Loucy (cell line): ENCODE measurements around the gene JAK3.
"Not testable (repeated sequence)": the region's sequence is repeated elsewhere in the genome, so short reads cannot be mapped to it uniquely, and the experiment has no call there.

Source experiments
- H2AFZ ChIP-seq: fragments of 200-600 bp; sonication (generic); 2 replicates; pipeline ENCODE4 v1.6.0; 2016; ENCODE audit warnings: antibody characterized with exemption, mild to moderate bottlenecking, low read length, moderate library complexity
- H3F3A ChIP-seq: fragments of 200-600 bp; 2 replicates; pipeline ENCODE4 v1.6.0; 2016; ENCODE audit warnings: antibody characterized with exemption, low read depth, mild to moderate bottlenecking
- H3K27me3 ChIP-seq: fragments of 200-600 bp; sonication (generic); 2 replicates; pipeline ENCODE4 v1.6.1; 2014; ENCODE audit warnings: low read length, mild to moderate bottlenecking; ENCODE audit not compliant: insufficient read depth, poor library complexity, severe bottlenecking
- H3K36me3 ChIP-seq: fragments of 200-600 bp; sonication (generic); 2 replicates; pipeline ENCODE4 v1.6.1; 2016; ENCODE audit warnings: low read length; ENCODE audit not compliant: insufficient read depth
- H3K4me1 ChIP-seq: fragments of 200-600 bp; sonication (generic); 2 replicates; pipeline ENCODE4 v1.5.1; 2014; ENCODE audit warnings: low read length, mild to moderate bottlenecking; ENCODE audit not compliant: insufficient read depth, poor library complexity, severe bottlenecking
- H3K4me2 ChIP-seq: fragments of 200-600 bp; sonication (generic); 2 replicates; pipeline ENCODE4 v1.6.0; 2014; ENCODE audit warnings: antibody characterized with exemption, low read length, low read depth, mild to moderate bottlenecking; ENCODE audit not compliant: poor library complexity, severe bottlenecking
- H3K4me3 ChIP-seq: fragments of 200-600 bp; sonication (generic); 2 replicates; pipeline ENCODE4 v1.5.1; 2014; ENCODE audit warnings: low read length, mild to moderate bottlenecking, mixed read lengths; ENCODE audit not compliant: poor library complexity, severe bottlenecking
- H3K79me2 ChIP-seq: fragments of 200-600 bp; sonication (generic); 2 replicates; pipeline ENCODE4 v1.6.1; 2014; ENCODE audit warnings: low read length; ENCODE audit not compliant: insufficient read depth
- H3K9ac ChIP-seq: fragments of 200-600 bp; sonication (generic); 2 replicates; pipeline ENCODE4 v1.6.0; 2014; ENCODE audit warnings: mild to moderate bottlenecking, low read depth, low read length, moderate library complexity; ENCODE audit not compliant: poor library complexity, severe bottlenecking
- H3K9me2 ChIP-seq: fragments of 200-600 bp; sonication (generic); replicated peaks from 2 replicates; pipeline ENCODE4 v1.6.1; 2016; ENCODE audit warnings: low read depth, low read length, mixed read lengths
- H3K9me3 ChIP-seq: fragments of 200-600 bp; sonication (generic); 2 replicates; pipeline ENCODE4 v1.6.1; 2014; ENCODE audit warnings: mild to moderate bottlenecking, antibody characterized with exemption, low read length, low read depth; ENCODE audit not compliant: insufficient read depth
- H4K20me1 ChIP-seq: fragments of 200-600 bp; sonication (generic); 2 replicates; pipeline ENCODE4 v1.6.0; 2014; ENCODE audit warnings: antibody characterized with exemption, low read length, mild to moderate bottlenecking; ENCODE audit not compliant: insufficient read depth, poor library complexity, severe bottlenecking
- EZH2phosphoT487 ChIP-seq: fragments of 200-600 bp; IDR thresholded peaks from 2 replicates; pipeline ENCODE4 v1.6.1; 2018; ENCODE audit warnings: antibody characterized with exemption, mild to moderate bottlenecking, moderate library complexity, borderline replicate concordance
- TF ChIP-seq, protein P1 (sequence below): fragments of 200-600 bp; sonication (generic); conservative IDR thresholded peaks from 2 replicates; pipeline ENCODE4 v1.5.1; 2014; ENCODE audit warnings: mild to moderate bottlenecking, antibody characterized with exemption, low read length

JAK3 gene

DNA sequence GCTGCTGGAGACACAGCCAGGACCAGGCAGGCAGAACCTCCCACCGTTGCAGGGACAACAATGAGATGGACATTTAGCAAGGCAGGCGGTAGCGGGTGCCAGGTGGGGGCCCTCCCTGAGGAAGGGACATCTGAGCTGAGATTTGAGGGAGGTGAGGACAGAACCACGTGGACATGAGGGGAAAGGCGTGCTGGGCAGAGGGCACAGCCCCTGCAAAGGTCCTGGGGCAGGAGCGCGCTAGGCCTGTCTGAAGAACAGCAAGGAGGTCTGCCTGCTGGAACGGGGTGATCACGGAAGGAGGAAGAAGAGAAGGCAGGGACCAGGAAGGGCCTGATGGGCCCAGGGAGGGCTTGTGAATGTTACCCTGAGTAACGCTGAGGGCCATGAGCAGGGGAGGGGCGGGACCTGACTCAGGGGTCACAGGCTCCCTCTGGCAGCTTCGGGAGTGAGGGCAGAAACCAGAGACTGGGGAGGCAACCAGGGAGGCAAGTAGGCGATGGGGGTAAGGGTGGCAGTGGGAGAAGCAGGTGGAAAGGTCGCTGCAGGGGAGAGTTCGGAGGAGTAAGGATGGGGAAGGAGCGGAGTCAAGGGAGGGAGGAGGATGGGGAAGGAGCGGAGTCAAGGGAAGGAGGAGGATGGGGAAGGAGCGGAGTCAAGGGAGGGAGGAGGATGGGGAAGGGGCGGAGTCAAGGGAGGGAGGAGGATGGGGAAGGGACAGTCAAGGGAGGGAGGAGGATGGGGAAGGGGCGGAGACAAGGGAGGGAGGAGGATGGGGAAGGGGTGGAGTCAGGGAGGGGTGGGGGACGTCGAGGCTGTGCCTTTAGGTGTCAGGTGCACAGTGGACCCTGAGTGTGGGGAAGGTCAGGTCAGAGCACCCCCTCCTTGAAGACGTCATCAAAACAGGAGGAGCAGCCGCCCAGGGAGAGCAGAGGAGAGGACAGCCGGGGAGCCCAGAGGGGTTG lies 68.5 kb downstream of the JAK3 start:
- Histone ChIP-seq H3K4me1 (no peaks in the 10 kb centered on the region), H3F3A (no peaks in the 10 kb centered on the region), H3K27me3 (no peaks in the 10 kb centered on the region), H2AFZ (no peak overlapping the region), H3K79me2 (no peaks in the 10 kb centered on the region), H3K4me2 (no peak overlapping the region), H4K20me1 (no peaks in the 10 kb centered on the region), H3K9ac (no peak overlapping the region), H3K9me2 (no peaks in the 10 kb centered on the region), H3K4me3 (no peak overlapping the region), H3K9me3 (no peaks in the 10 kb centered on the region), H3K36me3 (peaks cover 26% of the 10 kb centered on the region; the same call in 1 of the 2 replicates)
- no peak for TF ChIP-seq EZH2phosphoT487
- TF ChIP-seq, protein P1, sequence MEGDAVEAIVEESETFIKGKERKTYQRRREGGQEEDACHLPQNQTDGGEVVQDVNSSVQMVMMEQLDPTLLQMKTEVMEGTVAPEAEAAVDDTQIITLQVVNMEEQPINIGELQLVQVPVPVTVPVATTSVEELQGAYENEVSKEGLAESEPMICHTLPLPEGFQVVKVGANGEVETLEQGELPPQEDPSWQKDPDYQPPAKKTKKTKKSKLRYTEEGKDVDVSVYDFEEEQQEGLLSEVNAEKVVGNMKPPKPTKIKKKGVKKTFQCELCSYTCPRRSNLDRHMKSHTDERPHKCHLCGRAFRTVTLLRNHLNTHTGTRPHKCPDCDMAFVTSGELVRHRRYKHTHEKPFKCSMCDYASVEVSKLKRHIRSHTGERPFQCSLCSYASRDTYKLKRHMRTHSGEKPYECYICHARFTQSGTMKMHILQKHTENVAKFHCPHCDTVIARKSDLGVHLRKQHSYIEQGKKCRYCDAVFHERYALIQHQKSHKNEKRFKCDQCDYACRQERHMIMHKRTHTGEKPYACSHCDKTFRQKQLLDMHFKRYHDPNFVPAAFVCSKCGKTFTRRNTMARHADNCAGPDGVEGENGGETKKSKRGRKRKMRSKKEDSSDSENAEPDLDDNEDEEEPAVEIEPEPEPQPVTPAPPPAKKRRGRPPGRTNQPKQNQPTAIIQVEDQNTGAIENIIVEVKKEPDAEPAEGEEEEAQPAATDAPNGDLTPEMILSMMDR: no peak

DNA sequence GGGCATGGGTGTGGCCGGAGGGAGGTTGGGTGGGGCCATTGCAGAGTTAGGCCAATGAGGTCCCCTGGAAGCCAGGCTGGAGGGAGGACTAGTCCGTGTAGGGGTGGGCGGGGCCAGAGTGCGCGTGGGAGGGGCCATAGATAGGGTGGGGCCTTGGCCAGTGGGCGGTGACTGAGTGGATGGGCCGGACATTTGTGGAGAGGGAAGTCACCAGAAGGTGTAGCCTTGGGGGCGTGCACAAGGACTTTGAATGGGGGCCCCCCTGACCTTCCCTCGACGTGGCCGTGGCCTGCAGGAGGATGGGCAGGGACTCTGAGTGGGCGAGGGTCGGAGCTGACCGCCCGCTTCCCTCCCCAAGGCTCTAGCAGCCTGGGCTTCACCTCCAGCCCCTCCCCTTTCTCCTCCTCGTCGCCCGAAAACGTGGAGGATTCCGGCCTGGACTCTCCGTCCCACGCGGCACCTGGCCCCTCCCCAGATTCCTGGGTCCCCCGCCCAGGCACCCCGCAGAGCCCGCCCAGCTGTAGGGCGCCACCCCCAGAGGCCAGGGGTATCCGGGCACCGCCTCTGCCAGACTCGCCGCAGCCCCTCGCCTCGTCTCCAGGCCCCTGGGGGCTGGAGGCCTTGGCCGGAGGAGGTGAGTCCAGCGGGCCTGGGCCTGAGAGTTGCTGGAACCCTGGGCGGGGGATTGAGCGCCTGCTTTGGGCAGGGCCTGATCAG lies 69.4 kb downstream of the JAK3 start:
- no peaks in the 10 kb centered on the region for H4K20me1 ChIP-seq
- TF ChIP-seq, protein P1: no peak
- TF ChIP-seq EZH2phosphoT487: no peak
- H3K4me3 ChIP-seq: no peak overlapping the region
- no peaks in the 10 kb centered on the region for H3K9me3 ChIP-seq
- H3K27me3 ChIP-seq: no peaks in the 10 kb centered on the region
- H3K36me3 ChIP-seq: peaks cover 28% of the 10 kb centered on the region; the same call in 1 of the 2 replicates
- no peak overlapping the region for H3K9ac ChIP-seq
- H2AFZ ChIP-seq: no peak overlapping the region
- H3K79me2 ChIP-seq: no peaks in the 10 kb centered on the region
- no peak overlapping the region for H3K4me2 ChIP-seq
- H3F3A ChIP-seq: no peaks in the 10 kb centered on the region
- no peaks in the 10 kb centered on the region for H3K4me1 ChIP-seq
- H3K9me2 ChIP-seq: no peaks in the 10 kb centered on the region

DNA sequence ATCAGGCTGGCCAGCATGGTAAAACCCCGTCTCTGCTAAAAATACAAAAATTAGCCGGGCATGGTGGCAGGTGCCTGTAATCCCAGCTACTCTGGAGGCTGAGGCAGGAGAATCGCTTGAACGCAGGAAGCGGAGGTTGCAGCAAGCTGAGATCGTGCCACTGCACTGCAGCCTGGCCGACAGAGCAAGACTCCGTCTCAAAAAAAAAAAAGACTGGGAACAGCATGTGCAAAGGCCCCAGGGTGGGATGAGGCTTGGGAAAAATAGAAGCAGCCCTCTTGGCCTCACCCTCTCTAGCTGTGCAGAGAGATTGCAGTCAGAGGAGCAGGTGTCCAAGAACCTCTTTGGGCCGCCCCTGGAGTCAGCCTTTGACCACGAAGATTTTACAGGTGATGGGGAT lies 69.9 kb downstream of the JAK3 start:
- not testable (repeated sequence) for H3K4me2 ChIP-seq, H3K4me3 ChIP-seq, H3K9me3 ChIP-seq, H2AFZ ChIP-seq, H3K79me2 ChIP-seq, H3F3A ChIP-seq, H3K9ac ChIP-seq, H4K20me1 ChIP-seq, H3K4me1 ChIP-seq, H3K27me3 ChIP-seq, H3K9me2 ChIP-seq
- peaks cover 34% of the 10 kb centered on the region; the same call in 1 of the 2 replicates for H3K36me3 ChIP-seq
